B cell (primary cell): ENCODE results near the gene METTL26. TPM values are rescaled to one million over a fixed set of nuclear protein-coding genes. Genes with fewer than 3 reads are reported as not detected.

Experiments
- ATAC-seq: fragments of 200-7000 bp; cut with Tn5 transposase; one replicate; pipeline ENCODE4 v1.10.0; 2021; ENCODE audit warnings: low read depth, mild to moderate bottlenecking, moderate number of reproducible peaks, moderate library complexity
- CTCF ChIA-PET: fragments of 350-600 bp; sonication (Branson Sonifier 250); formaldehyde crosslinking; loops from one replicate; lab custom pipeline; 2021; ENCODE audit warnings: antibody characterized with exemption, inconsistent platforms; lab: Charles Lee
- POLR2A ChIA-PET: fragments of 350-600 bp; sonication (Branson Sonifier 250); formaldehyde crosslinking; loops from one replicate; lab custom pipeline; 2021; ENCODE audit warnings: antibody characterized with exemption; lab: Charles Lee
- DNase-seq: peaks from one replicate; pipeline ENCODE4 v3.0.0; 2013
- H2AFZ ChIP-seq: 2 replicates; pipeline ENCODE4 v1.6.1; 2012; ENCODE audit warnings: mild to moderate bottlenecking, low read depth, low read length; ENCODE audit not compliant: insufficient read depth, poor library complexity, severe bottlenecking
- H3K27ac ChIP-seq, 2 donors: 1 replicate in 1 of 2; 2 replicates in 1 of 2; pipeline ENCODE4 v1.5.1; 2012 to 2013; ENCODE audit warnings: low read length in 2 of 2, mild to moderate bottlenecking in 2 of 2, moderate library complexity in 1 of 2
- H3K27me3 ChIP-seq, 4 experiments: fragments of 200-600 bp in 1 of 4; sonication (generic) in 1 of 4; replicated peaks in 1 of 4; 1 replicate in 2 of 4; 2 replicates in 2 of 4; pipeline versions ENCODE4 v1.6.1 to v1.7.0; 2013 to 2016; ENCODE audit warnings: low read length in 3 of 4, mild to moderate bottlenecking in 2 of 4, mixed read lengths in 1 of 4, moderate library complexity in 1 of 4; ENCODE audit not compliant: insufficient read depth in 4 of 4, control insufficient read depth in 3 of 4; ENCODE audit errors: control extremely low read depth in 1 of 4
- H3K36me3 ChIP-seq, 2 experiments: replicated peaks in 1 of 2; 1 replicate in 1 of 2; 2 replicates in 1 of 2; pipeline versions ENCODE4 v1.6.1 to v1.7.1; 2013; ENCODE audit warnings: low read length in 1 of 2; ENCODE audit not compliant: insufficient read depth in 2 of 2, control insufficient read depth in 1 of 2; ENCODE audit errors: control extremely low read depth in 1 of 2, extremely low read depth in 1 of 2
- H3K4me1 ChIP-seq, 2 donors: fragments of 200-600 bp in 1 of 2; sonication (generic) in 1 of 2; 1 replicate in 1 of 2; 2 replicates in 1 of 2; pipeline versions ENCODE4 v1.5.1 to v1.6.1; 2013 to 2017; ENCODE audit warnings: low read length in 2 of 2; ENCODE audit not compliant: control insufficient read depth in 2 of 2, insufficient read depth in 2 of 2
- H3K4me2 ChIP-seq: replicated peaks from 2 replicates; pipeline ENCODE3; 2012; ENCODE audit warnings: mild to moderate bottlenecking, low read depth, low read length; ENCODE audit not compliant: poor library complexity, severe bottlenecking
- H3K4me3 ChIP-seq, 5 experiments: fragments of 200-600 bp in 1 of 5; sonication (generic) in 1 of 5; 1 replicate in 3 of 5; 2 replicates in 2 of 5; pipeline versions ENCODE4 v1.5.1 to v1.7.0; 2011 to 2016; ENCODE audit warnings: low read length in 4 of 5, mild to moderate bottlenecking in 4 of 5, low read depth in 2 of 5, control low read depth in 1 of 5, moderate library complexity in 1 of 5; ENCODE audit not compliant: insufficient read depth in 1 of 5; ENCODE audit errors: control extremely low read depth in 1 of 5, extremely low read depth in 1 of 5
- H3K79me2 ChIP-seq: fragments of 200-600 bp; sonication (generic); one replicate; pipeline ENCODE4 v1.6.0; 2016; ENCODE audit warnings: low read length; ENCODE audit not compliant: control insufficient read depth, insufficient read depth
- H3K9ac ChIP-seq: fragments of 200-600 bp; sonication (generic); 2 replicates; pipeline ENCODE4 v1.6.1; 2017; ENCODE audit warnings: mild to moderate bottlenecking, low read length, moderate library complexity
- H3K9me3 ChIP-seq, 3 donors: one replicate each; pipeline versions ENCODE4 v1.6.1 to v1.7.1; 2013; ENCODE audit warnings: low read length in 2 of 3; ENCODE audit not compliant: control insufficient read depth in 2 of 3, insufficient read depth in 1 of 3; ENCODE audit errors: control extremely low read depth in 1 of 3
- H4K20me1 ChIP-seq: 2 replicates; pipeline ENCODE4 v1.6.0; 2012; ENCODE audit warnings: mild to moderate bottlenecking, low read length; ENCODE audit not compliant: insufficient read depth, control insufficient read depth, poor library complexity, severe bottlenecking
- H3K27ac Mint-ChIP-seq: one replicate; pipeline ENCODE4 v1.8.0; 2021; ENCODE audit warnings: mixed read lengths
- H3K27me3 Mint-ChIP-seq: one replicate; pipeline ENCODE4 v1.8.0; 2021; ENCODE audit warnings: mixed read lengths
- H3K4me1 Mint-ChIP-seq: one replicate; pipeline ENCODE4 v1.8.0; 2021; ENCODE audit warnings: mixed read lengths
- H3K4me3 Mint-ChIP-seq: one replicate; pipeline ENCODE4 v1.8.0; 2021; ENCODE audit warnings: mixed read lengths
- H3K9me3 Mint-ChIP-seq: one replicate; pipeline ENCODE4 v1.8.0; 2022; ENCODE audit warnings: mixed read lengths; ENCODE audit not compliant: insufficient read depth
- EZH2 ChIP-seq: IDR thresholded peaks from 2 replicates; pipeline ENCODE4 v1.6.1; 2012; ENCODE audit warnings: borderline replicate concordance, low read depth, mild to moderate bottlenecking, moderate library complexity, low read length; ENCODE audit not compliant: insufficient read depth, poor library complexity, severe bottlenecking
- WGBS: methylation state at CpG from one replicate; pipeline ENCODE4 v1.1.5; 2013; ENCODE audit warnings: missing lambda C conversion rate; ENCODE audit not compliant: insufficient coverage; 5-methylcytosine and 5-hydroxymethylcytosine counted together
- intact Hi-C: fragments of 100-400 bp; cut with micrococcal nuclease; formaldehyde crosslinking; loops from one replicate; pipeline ENCODE4 v1.10.0; 2022
- polyA plus RNA-seq: library from polyadenylated mRNA; depleted of rRNA; stranded (reverse); fragments of >200 nt; gene quantifications from 2 replicates; pipeline ENCODE4 v1.2.3, GENCODE V29; 2012
- total RNA-seq, 2 donors: library from RNA; stranded (reverse); fragments of 120-200 nt in 1 of 2; gene quantifications; 1 replicate in 1 of 2; 2 replicates in 1 of 2; pipeline versions ENCODE4 v1.2.3 to v1.2.4, GENCODE V29; 2013 to 2022
- TF ChIP-seq, protein P1 (sequence below): fragments of 200-600 bp; IDR thresholded peaks from one replicate; pipeline ENCODE4 v1.8.0; 2022; ENCODE audit warnings: antibody characterized with exemption, mild to moderate bottlenecking

The METTL26 gene
- total and polyA plus RNA-seq, 2 donors (not counting 1 experiment from before 2014, with no cell fraction given): 56.6 to 140 TPM

DNA sequence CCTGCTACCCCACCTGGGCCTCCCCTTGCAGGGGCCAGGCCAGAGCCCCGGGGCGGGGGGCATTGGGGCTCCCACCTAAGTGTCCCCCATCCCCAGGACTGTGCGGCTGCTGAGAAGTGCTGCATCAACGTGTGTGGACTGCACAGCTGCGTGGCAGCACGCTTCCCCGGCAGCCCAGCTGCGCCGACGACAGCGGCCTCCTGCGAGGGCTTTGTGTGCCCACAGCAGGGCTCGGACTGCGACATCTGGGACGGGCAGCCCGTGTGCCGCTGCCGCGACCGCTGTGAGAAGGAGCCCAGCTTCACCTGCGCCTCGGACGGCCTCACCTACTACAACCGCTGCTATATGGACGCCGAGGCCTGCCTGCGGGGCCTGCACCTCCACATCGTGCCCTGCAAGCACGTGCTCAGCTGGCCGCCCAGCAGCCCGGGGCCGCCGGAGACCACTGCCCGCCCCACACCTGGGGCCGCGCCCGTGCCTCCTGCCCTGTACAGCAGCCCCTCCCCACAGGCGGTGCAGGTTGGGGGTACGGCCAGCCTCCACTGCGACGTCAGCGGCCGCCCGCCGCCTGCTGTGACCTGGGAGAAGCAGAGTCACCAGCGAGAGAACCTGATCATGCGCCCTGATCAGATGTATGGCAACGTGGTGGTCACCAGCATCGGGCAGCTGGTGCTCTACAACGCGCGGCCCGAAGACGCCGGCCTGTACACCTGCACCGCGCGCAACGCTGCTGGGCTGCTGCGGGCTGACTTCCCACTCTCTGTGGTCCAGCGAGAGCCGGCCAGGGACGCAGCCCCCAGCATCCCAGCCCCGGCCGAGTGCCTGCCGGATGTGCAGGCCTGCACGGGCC is 3.4 kb downstream of the METTL26 start:
- ATAC-seq (no peak), DNase-seq (peak; percentile 17)
- H3K27me3 Mint-ChIP-seq: no peaks in the 10 kb centered on the region
- no peaks in the 10 kb centered on the region for H3K9me3 Mint-ChIP-seq
- peaks cover 11% of the 10 kb centered on the region for H3K4me1 Mint-ChIP-seq
- ChIA-PET CTCF (no interaction called here), POLR2A (no interaction called here)
- no peak for TF ChIP-seq EZH2
- Histone ChIP-seq H3K4me2 (no peak overlapping the region), H3K27ac (no peak overlapping the region), H3K36me3 (peaks cover 0 to 3% of the 10 kb centered on the region in 2 experiments), H3K79me2 (peaks cover 10% of the 10 kb centered on the region), H3K27me3 (no peaks in the 10 kb centered on the region), H3K9me3 (no peaks in the 10 kb centered on the region), H3K4me1 (peaks cover 6 to 16% of the 10 kb centered on the region in 2 donors), H3K9ac (no peak overlapping the region), H3K4me3 (no peak overlapping the region), H4K20me1 (peaks cover 13% of the 10 kb centered on the region), H2AFZ (no peak overlapping the region)
- H3K27ac Mint-ChIP-seq: no peak overlapping the region
- intact Hi-C loops: no loop called here
- WGBS: 97% methylated on average over 65 of the region's 67 CpGs
- no peak overlapping the region for H3K4me3 Mint-ChIP-seq

DNA sequence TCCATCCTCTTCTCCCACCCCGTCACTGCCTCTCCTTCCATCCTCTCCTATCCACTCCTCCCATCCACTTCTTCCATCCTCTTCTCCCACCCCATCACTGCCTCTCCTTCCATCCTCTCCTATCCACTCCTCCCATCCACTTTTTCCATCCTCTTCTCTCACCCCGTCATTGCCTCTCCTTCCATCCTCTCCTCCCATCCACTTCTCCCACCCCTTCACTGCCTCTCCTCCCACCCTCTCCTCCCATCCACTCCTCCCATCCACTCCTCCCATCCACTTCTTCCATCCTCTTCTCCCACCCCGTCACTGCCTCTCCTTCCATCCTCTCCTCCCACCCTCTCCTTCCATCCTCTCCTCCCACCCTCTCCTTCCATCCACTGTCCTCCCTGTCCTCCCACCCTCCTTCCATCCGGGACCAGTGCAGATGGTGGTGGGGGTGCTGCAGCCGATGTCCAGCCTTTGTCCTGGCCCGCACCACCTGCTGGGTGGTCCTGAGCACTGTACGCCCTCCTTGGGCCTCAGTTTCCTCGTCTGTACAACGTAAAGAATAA is 4.2 kb downstream of the METTL26 start:
- H4K20me1 ChIP-seq: peaks cover 13% of the 10 kb centered on the region
- peaks cover 10% of the 10 kb centered on the region for H3K79me2 ChIP-seq
- CTCF ChIA-PET: no interaction called here
- H3K9ac ChIP-seq: no peak overlapping the region
- Mint-ChIP-seq H3K4me1 (peaks cover 7% of the 10 kb centered on the region), H3K27me3 (no peaks in the 10 kb centered on the region), H3K9me3 (no peaks in the 10 kb centered on the region), H3K27ac (no peak overlapping the region), H3K4me3 (no peak overlapping the region)
- 74% methylated on average over 7 of the region's 9 CpGs for WGBS
- H3K27ac ChIP-seq: no peak overlapping the region
- ATAC-seq (no peak), DNase-seq (no peak)
- H3K4me3 ChIP-seq: no peak overlapping the region
- TF ChIP-seq EZH2: no peak
- TF ChIP-seq, protein P1, sequence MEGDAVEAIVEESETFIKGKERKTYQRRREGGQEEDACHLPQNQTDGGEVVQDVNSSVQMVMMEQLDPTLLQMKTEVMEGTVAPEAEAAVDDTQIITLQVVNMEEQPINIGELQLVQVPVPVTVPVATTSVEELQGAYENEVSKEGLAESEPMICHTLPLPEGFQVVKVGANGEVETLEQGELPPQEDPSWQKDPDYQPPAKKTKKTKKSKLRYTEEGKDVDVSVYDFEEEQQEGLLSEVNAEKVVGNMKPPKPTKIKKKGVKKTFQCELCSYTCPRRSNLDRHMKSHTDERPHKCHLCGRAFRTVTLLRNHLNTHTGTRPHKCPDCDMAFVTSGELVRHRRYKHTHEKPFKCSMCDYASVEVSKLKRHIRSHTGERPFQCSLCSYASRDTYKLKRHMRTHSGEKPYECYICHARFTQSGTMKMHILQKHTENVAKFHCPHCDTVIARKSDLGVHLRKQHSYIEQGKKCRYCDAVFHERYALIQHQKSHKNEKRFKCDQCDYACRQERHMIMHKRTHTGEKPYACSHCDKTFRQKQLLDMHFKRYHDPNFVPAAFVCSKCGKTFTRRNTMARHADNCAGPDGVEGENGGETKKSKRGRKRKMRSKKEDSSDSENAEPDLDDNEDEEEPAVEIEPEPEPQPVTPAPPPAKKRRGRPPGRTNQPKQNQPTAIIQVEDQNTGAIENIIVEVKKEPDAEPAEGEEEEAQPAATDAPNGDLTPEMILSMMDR: no peak
- H2AFZ ChIP-seq: no peak overlapping the region
- no peaks in the 10 kb centered on the region for H3K9me3 ChIP-seq
- H3K4me2 ChIP-seq: no peak overlapping the region
- intact Hi-C loops: no loop called here
- H3K4me1 ChIP-seq: peaks cover 6 to 11% of the 10 kb centered on the region in 2 donors
- POLR2A ChIA-PET: no interaction called here
- H3K27me3 ChIP-seq: no peaks in the 10 kb centered on the region
- H3K36me3 ChIP-seq: peaks cover 0 to 9% of the 10 kb centered on the region in 2 experiments
